GM21619 (cell line): Measurements from ENCODE around the gene BANK1.

Experiments used
- ATAC-seq: cut with Tn5 transposase; IDR thresholded peaks from one replicate; pipeline ENCODE4 v1.9.1; 2021; ENCODE audit not compliant: unreplicated experiment

BANK1 gene

GRCh38 chr4:102105983-102106382, 315.5 kb downstream of the BANK1 start:
- no peak for ATAC-seq

- ATAC-seq = no peak
Observed at GRCh38 chr4:102114118-102114630, 323.6 kb downstream of the BANK1 start.

- no peak for ATAC-seq
Observed at GRCh38 chr4:102116121-102116520, 325.6 kb downstream of the BANK1 start.

- ATAC-seq = no peak
Observed at GRCh38 chr4:102120846-102121245, 330.3 kb downstream of the BANK1 start.
